K562 (cell line): ENCODE results near the gene PLA2G4A. TPM values are rescaled to one million over a fixed set of nuclear protein-coding genes. Genes with fewer than 3 reads are reported as not detected.

Experiments used
- ATAC-seq: fragments of 200-7000 bp; cut with Tn5 transposase; 3 replicates; pipeline ENCODE4 v1.9.1; 2020; ENCODE audit warnings: moderate library complexity
- BruUV-seq: library from RNA; stranded (reverse); fragments of 400-500 nt; replicated peaks from 2 replicates; lab custom pipeline; 2021; lab: Mats Ljungman, UMichigan
- CTCF ChIA-PET: fragments of 300-600 bp; formaldehyde crosslinking; extraction: SDS; loops from one replicate; lab custom pipeline; 2021; ENCODE audit warnings: low intra/inter-chr PET ratio; lab: Yijun Ruan, JAX
- POLR2A ChIA-PET: fragments of 300-600, 350-650 bp; sonication (Branson Sonifier 250); formaldehyde crosslinking; extraction: SDS; loops from one replicate; lab custom pipeline; 2021; ENCODE audit warnings: antibody characterized with exemption, inconsistent platforms; lab: Yijun Ruan, JAX
- DNase-seq, 4 experiments: peaks; one replicate each; pipeline versions ENCODE4 v3.0.0 to v3.0.0-alpha.2; 2011 to 2018; ENCODE audit warnings: low spot score in 3 of 4, mixed read lengths in 3 of 4; ENCODE audit errors: extremely low read depth in 1 of 4
- FAIRE-seq: peaks from 2 replicates; lab custom pipeline; 2011; peaks lifted over from hg19 to GRCh38; lab: Jason Lieb, UNC
- H2AFZ ChIP-seq: 2 replicates; pipeline ENCODE4 v1.6.0; 2011; ENCODE audit warnings: low read depth, low read length, control low read depth, inconsistent platforms
- H3K27ac ChIP-seq: fragments of 200-600 bp; 3 replicates; pipeline ENCODE4 v1.8.0; 2011; ENCODE audit warnings: low read depth, mild to moderate bottlenecking, control low read depth, inconsistent platforms, low read length, moderate library complexity, mixed read lengths; ENCODE audit errors: extremely low read depth
- H3K27me3 ChIP-seq, 2 experiments: fragments of 300-600 bp in 1 of 2; 2 replicates in 1 of 2; 3 replicates in 1 of 2; pipeline versions ENCODE4 v1.6.0 to v1.8.0; 2011; ENCODE audit warnings: inconsistent platforms in 2 of 2, low read length in 2 of 2, mild to moderate bottlenecking in 1 of 2, mixed read lengths in 1 of 2, moderate library complexity in 1 of 2; ENCODE audit not compliant: control insufficient read depth in 2 of 2, insufficient read depth in 2 of 2
- H3K36me3 ChIP-seq: fragments of 300-600 bp; 3 replicates; pipeline ENCODE4 v1.8.0; 2011; ENCODE audit warnings: mild to moderate bottlenecking, low read length, inconsistent platforms; ENCODE audit not compliant: control insufficient read depth, insufficient read depth
- H3K4me1 ChIP-seq, 2 experiments: fragments of 200-600 bp in 1 of 2; replicated peaks in 1 of 2; 2 replicates in 1 of 2; 3 replicates in 1 of 2; pipeline versions ENCODE4 v1.5.1 to v1.8.0; 2011; ENCODE audit warnings: inconsistent platforms in 2 of 2, low read length in 2 of 2, mild to moderate bottlenecking in 1 of 2, mixed read lengths in 1 of 2, moderate library complexity in 1 of 2; ENCODE audit not compliant: control insufficient read depth in 2 of 2, insufficient read depth in 2 of 2
- H3K4me2 ChIP-seq: 2 replicates; pipeline ENCODE4 v1.6.1; 2011; ENCODE audit warnings: low read length, control low read depth, inconsistent platforms, mixed read lengths; ENCODE audit not compliant: insufficient read depth
- H3K4me3 ChIP-seq: fragments of 200-600 bp; sonication (generic), shearing (Covaris generic); 2 replicates; pipeline ENCODE4 v1.5.1; 2016; ENCODE audit warnings: control low read depth, inconsistent platforms
- H3K79me2 ChIP-seq: fragments of 200-600 bp; 3 replicates; pipeline ENCODE4 v1.8.0; 2011; ENCODE audit warnings: low read length, inconsistent platforms; ENCODE audit not compliant: control insufficient read depth, insufficient read depth
- H3K9ac ChIP-seq, 2 experiments: 2 replicates each; pipeline versions ENCODE4 v1.6.0 to v1.6.1; 2011; ENCODE audit warnings: low read depth in 2 of 2, low read length in 2 of 2, control low read depth in 1 of 2, inconsistent platforms in 1 of 2, mild to moderate bottlenecking in 1 of 2, mixed read lengths in 1 of 2; ENCODE audit not compliant: insufficient read depth in 1 of 2
- H3K9me1 ChIP-seq: one replicate; pipeline ENCODE4 v1.6.0; 2011; ENCODE audit warnings: inconsistent platforms, mild to moderate bottlenecking, low read length, moderate library complexity; ENCODE audit not compliant: control insufficient read depth, insufficient read depth
- H3K9me3 ChIP-seq: replicated peaks from 2 replicates; pipeline ENCODE4 v1.5.1; 2011; ENCODE audit warnings: low read depth, low read length, inconsistent platforms; ENCODE audit not compliant: control insufficient read depth, insufficient read depth
- H4K20me1 ChIP-seq: replicated peaks from 2 replicates; pipeline ENCODE4 v1.6.1; 2011; ENCODE audit warnings: low read length, inconsistent platforms, mixed read lengths; ENCODE audit not compliant: control insufficient read depth, insufficient read depth
- AFF4 ChIP-seq: sonication (generic); formaldehyde crosslinking; IDR thresholded peaks from 2 replicates; pipeline ENCODE4 v1.8.0; 2023; ENCODE audit warnings: mild to moderate bottlenecking, missing genetic modification reagents
- HNRNPUL1 ChIP-seq: fragments of 200-400 bp; formaldehyde crosslinking; IDR thresholded peaks from 2 replicates; pipeline ENCODE4 v1.6.1; 2017; ENCODE audit warnings: low read length
- MYNN ChIP-seq, 2 experiments: sonication (generic); formaldehyde crosslinking in 1 of 2; IDR thresholded peaks; 2 replicates each; pipeline versions ENCODE4 v1.5.0 to v1.6.1; 2016 to 2020; ENCODE audit warnings: antibody characterized with exemption in 1 of 2, missing genetic modification reagents in 1 of 2
- NFATC3 ChIP-seq: fragments of 450-650 bp; IDR thresholded peaks from 2 replicates; pipeline ENCODE4 v1.6.1; 2017; ENCODE audit warnings: mild to moderate bottlenecking
- NFE2 ChIP-seq: IDR thresholded peaks from 2 replicates; pipeline ENCODE4 v1.6.1; 2014; ENCODE audit warnings: antibody characterized with exemption, low read depth
- STAT6 ChIP-seq: sonication (generic); formaldehyde crosslinking; IDR thresholded peaks from 2 replicates; pipeline ENCODE4 v1.8.1; 2023; ENCODE audit warnings: mild to moderate bottlenecking, missing genetic modification reagents
- ZNF165 ChIP-seq: fragments of 250-450 bp; sonication (Bioruptor Pico); IDR thresholded peaks from 2 replicates; pipeline ENCODE4 v1.4.0; 2020; ENCODE audit warnings: borderline replicate concordance
- WGBS: fragments of 100-300 bp; shearing (Covaris generic); methylation state at CpG from one replicate; pipeline ENCODE4 v1.1.6; 2016; ENCODE audit warnings: low coverage, mixed read lengths; ENCODE audit not compliant: insufficient coverage; ENCODE audit errors: missing lambda C conversion rate; 5-methylcytosine and 5-hydroxymethylcytosine counted together
- in situ Hi-C: fragments of 300-500 bp; cut with MboI; formaldehyde crosslinking; loops from 4 replicates; pipeline ENCODE4 v1.15.0; 2018; ENCODE audit warnings: inconsistent platforms, mixed read lengths
- intact Hi-C: fragments of 100-400 bp; cut with micrococcal nuclease; formaldehyde crosslinking; loops from 2 replicates; pipeline ENCODE4 v1.14.2; 2022
- polyA plus RNA-seq, 8 experiments: library from polyadenylated mRNA; depleted of rRNA in 4 of 8; stranded (reverse) in 5 of 8; unstranded in 3 of 8; fragments of >200 nt; fragmentation: Nextera tagmentation in 2 of 8; fragmentation: Illumina TruSeq in 1 of 8; extraction: Ambion mirVana in 2 of 8; extraction: Trizol in 1 of 8; gene quantifications; 2 replicates each; pipeline versions ENCODE4 v1.2.1 to v1.2.3, GENCODE V29; 2011 to 2014; ENCODE audit warnings: inconsistent platforms in 1 of 8, missing spikeins in 1 of 8
- total RNA-seq, 7 experiments: library from RNA; depleted of rRNA in 6 of 7; stranded (reverse); fragments of >200 nt in 6 of 7; fragmentation: Illumina TruSeq in 2 of 7; extraction: Trizol in 2 of 7; gene quantifications; 2 replicates each; pipeline versions ENCODE4 v1.2.1 to v1.2.3, GENCODE V29; 2011 to 2021; ENCODE audit warnings: low replicate concordance in 1 of 7

PLA2G4A gene
- total and polyA plus RNA-seq, 9 of the 15 experiments (the other 6 are each of a cell fraction or from before 2014, with no cell fraction given), result 0.04 to 0.71 (median 0.22) TPM; not detected in 4

- TF ChIP-seq AFF4, result no peak
- TF ChIP-seq NFE2, result no peak
- no peak for TF ChIP-seq MYNN (IDR thresholded peaks at IDR 0.05)
- TF ChIP-seq MYNN (CRISPR knock-in tag; IDR thresholded peaks at IDR 0.05), result no peak
- no peak for TF ChIP-seq ZNF165 (CRISPR knock-in tag)
Measured at GRCh38 chr1:186793582-186793927, 35.2 kb upstream of the PLA2G4A start (continued).

- Histone ChIP-seq H3K4me2 (no peak overlapping the region), H3K36me3 (no peaks in the 10 kb centered on the region), H3K9me1 (no peaks in the 10 kb centered on the region), H3K4me1 (no peaks in the 10 kb centered on the region), H3K9me3 (no peaks in the 10 kb centered on the region), H3K4me3 (no peak overlapping the region), H3K27me3 (no peaks in the 10 kb centered on the region), H3K9ac (no peak overlapping the region), H3K79me2 (no peaks in the 10 kb centered on the region), H4K20me1 (no peaks in the 10 kb centered on the region), H3K27ac (no peak overlapping the region), H2AFZ (no peak overlapping the region)
- ChIA-PET CTCF (no interaction called here), POLR2A (no interaction called here)
- FAIRE-seq (no peak), ATAC-seq (no peak), DNase-seq (no peak)
- intact Hi-C loops (no loop called here), in situ Hi-C loops (no loop called here)
- 3% methylated on average over 4 of the region's 4 CpGs for WGBS
- no TSS peak for BruUV-seq
- no peak for TF ChIP-seq NFATC3
- no peak for TF ChIP-seq STAT6 (CRISPR knock-in tag)
- no peak for TF ChIP-seq HNRNPUL1
Measured at GRCh38 chr1:186798960-186799688, 29.6 kb upstream of the PLA2G4A start.
